LoVo (cell line): ENCODE data around the gene DOCK10.

ENCODE experiments used
- DNase-seq: peaks from one replicate; pipeline ENCODE4 v3.0.0-alpha.2; 2016; ENCODE audit warnings: low spot score

The DOCK10 gene

DNA sequence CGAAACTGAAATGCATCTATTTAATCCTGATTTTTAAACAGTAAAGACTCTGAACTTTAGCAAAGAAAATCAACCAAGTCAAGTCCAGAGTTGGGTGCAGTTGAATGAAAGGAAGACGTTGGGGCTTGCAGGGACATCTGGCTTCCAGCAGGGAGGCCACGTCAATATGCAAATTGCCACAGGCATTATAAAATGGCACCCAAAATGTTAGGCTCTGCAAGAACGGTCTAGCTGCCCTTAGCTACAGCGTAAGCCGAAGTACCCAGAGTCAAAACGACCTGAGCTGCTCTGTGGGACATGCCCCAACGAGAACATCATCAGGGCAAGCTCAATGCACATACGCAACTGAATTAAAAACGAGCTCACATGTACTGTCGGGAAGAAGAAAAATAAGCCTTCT lies 30.7 kb downstream of the DOCK10 start:
- DNase-seq = no peak

DNA sequence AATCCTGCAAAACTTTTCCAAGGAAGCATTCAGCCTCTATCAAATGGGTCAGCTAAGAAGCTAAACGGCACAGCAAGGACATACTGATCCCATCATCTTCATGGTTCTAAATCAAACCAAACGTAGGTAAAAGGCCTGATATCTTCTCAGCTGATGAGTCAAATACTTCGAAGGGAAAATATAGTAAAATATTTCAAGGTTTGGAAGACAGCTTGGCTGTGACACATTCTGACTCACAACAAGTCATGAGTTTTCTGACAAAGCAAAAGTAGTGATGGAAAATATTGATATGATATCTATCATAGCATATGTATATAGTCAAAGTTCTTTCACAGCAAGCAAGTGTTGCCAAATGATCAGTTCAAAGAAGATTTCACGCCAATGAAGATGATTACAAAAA lies 31.5 kb downstream of the DOCK10 start:
- DNase-seq = no peak

DNA sequence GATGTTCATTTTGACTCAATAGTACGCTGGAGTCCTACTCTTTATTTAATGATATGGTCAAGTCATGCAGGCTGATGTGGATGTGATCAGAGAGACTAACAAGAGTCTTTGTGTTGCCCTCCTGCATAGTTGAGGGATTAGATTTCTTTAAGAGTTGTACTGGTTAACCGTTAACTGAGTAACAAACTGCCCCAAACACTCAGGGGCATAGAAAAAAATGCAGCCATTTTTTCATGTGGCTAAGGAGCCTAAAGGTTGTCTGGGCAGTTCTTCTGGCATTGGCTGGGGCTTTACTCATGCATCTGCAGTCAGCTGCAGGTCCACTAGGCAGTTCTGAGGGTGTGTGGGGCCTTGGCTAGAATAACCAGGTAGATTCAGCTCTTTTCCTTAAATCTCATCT lies 32.5 kb downstream of the DOCK10 start:
- DNase-seq = no peak

DNA sequence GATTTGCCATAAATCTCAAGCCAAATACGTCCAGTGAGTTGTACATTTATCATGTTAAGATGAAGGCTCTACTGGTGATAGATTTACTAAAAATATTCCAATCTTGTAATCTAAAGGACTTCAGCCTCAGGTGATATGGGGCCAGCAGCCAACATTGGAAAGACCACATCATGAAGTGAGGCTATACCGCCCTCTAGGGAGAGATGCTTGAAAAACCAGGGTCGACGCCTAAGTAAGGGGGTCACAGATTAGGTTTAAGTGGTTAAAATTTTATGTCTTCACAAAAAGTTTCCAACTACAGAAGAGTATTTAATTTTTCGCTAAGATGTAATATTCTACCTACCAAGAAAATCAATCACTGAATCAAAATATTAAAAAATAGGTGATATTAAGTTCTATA lies 33.3 kb downstream of the DOCK10 start:
- DNase-seq = no peak

DNA sequence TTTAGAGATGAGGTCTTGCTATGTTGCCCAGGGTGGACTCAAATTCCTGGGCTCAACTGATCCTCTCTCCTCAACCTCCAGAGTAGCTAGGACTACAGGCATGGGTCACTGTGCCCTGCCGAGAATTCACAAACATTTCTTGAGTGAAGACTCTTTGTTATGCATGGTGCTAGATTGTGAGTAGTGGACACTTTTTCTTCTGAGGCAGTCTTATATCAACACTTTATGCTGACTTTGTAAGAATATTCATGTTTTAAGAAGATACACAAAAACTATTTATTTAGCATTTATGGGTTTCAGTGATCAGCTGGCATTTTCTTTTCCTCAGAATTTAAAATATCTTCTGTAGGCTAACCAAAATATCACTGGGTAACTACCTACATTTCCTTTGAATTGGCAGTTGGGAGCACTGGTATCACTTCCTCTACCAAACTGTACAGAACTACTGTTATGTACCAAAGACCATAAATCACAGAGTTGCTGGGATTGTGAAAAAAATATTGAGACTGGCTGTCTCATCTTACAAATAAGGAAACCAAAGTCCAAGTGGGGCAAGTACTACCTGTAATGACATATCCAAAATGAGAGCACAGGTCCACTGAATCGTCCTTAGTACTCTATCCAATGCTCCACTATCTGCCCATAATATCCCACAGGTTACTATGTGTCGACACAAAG lies 34.0 kb downstream of the DOCK10 start:
- no peak for DNase-seq

DNA sequence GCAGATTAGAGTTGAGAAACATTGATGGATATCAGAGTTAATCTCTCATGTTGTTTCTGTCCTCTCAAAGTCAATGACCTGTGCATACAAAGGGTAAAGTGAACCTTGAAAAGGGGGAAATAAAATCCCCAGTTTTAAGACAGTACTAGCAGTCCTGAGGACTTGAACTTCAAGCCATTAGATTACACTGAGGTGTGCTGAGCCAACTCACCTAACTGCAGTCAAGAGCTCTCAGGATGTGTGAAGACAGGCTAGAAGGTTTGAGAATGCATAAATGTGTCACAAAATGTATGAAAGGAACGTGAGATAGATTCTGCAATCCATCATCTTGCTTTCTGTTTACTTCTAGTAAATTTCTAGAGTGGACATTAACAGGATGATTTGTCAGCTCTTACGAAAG lies 35.5 kb downstream of the DOCK10 start:
- DNase-seq = no peak

DNA sequence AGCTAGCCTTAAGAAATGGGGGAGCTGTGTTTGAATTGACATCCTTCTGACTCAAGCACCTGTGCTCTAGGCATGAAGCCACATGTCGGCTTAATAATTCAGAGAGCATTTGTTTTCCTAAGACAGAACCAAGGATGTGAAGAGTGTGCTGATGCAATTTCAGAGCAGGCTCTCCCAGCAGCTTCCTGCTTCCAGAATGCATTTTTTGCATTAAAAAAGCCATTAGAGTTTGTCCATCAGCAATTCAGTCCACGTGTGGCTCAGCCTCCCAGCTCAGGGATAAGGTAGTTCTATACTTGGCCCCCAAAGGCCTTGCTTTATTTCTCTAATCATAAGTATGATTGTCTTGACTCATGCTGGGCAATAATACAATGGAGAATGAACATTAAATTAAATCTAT lies 37.7 kb downstream of the DOCK10 start:
- DNase-seq = no peak

DNA sequence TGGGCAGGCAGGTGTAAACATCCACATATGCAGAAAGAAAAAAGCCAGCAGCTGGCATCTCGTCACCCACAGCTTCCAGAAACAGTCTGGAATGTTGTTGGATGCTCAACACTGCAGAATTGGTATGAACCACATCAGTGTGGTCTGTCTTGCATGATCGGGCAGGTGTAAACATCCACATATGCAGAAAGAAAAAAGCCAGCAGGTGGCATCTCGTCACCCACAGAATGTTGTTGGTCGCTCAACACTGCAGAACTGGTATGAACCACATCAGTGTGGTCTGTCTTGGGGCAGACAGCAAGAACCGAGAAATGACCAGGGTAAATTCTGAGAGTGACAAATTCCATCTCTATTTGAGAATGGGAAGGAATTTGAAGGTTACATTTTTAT lies 39.6 kb downstream of the DOCK10 start:
- DNase-seq = no peak

DNA sequence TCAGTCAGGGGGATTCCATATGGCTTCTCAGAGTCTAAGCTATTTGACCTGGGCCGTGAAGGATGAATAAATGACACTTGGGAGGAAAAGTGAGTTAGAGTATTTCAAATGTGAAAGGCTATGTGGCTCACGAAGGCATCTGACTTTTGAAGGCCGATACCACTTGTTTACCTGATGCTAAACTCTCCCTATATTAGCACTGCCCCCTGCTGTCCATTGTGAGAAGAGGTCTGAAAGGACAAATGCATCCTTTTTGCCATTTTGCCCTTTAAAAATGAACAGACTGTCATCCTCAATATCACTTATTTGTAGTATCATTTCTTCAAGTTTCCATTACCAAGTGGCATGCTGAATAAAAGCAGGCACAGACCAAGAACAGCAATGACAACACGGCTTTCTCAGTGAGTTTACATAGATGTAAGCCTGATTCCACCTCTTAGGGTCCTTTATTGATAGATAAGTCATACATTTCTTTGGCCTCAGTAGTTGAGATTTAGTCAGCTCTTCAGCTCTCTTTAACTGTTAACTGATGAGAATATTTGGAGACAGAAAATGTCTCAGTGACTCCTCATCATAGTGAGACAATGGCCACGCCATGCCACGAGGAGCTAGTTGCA lies 40.1 kb downstream of the DOCK10 start:
- DNase-seq = peak; percentile 31

DNA sequence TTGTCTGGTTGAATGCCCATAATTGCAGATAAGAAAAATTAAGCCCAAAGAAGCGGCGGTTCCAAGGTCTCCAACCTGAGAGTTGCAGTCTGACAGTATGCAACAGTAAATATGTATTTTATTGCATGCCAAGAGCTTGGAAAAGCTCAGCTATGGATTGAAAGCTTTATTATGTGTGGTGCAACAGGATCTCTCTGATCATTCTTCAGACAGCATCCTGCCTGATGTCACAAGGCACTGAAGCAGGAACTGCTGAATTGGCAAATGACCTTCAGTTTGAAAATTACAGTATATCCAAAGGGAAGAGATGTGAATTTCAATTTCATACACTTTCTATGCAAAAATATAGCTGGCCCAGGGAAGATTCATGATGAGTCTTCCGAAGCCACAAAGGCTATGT lies 42.5 kb downstream of the DOCK10 start:
- no peak for DNase-seq

DNA sequence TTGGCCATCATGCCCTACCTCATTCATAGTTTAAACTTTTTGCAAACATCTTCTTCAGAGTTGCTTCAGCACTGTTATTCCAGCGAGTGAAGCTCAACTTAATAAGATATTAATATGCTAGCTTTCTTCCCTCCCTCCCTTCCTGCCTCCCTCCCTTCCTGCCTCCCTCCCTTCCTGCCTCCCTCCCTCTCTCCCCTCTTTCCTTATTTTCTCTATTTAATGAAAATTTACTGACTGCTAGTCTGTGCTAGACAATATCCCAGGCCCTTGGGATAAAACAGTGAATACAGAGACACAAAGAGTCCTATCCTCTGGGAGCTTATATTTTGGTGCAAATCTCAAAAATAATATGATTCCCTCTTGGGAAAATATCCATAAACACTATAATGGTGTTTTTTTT lies 42.9 kb downstream of the DOCK10 start:
- no peak for DNase-seq

DNA sequence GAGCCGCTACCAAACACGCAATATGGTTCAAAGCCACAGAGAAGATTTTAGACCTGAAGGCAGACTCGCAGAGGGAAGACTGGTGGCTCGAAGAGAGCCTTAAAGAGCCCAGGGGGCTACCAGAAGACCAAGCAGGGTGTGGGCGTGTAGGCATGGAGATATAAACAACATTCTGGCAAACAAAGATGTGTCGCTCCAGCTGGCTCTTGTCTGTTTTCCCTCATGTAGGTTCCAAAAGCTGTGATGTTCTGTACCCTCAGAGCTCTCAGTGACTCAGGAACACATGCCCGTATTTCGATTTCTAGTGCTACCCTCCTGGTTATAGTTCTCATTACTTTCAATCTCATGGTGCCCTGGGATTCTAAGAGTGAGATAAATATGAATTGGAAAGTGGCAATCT lies 44.5 kb downstream of the DOCK10 start:
- DNase-seq = no peak

DNA sequence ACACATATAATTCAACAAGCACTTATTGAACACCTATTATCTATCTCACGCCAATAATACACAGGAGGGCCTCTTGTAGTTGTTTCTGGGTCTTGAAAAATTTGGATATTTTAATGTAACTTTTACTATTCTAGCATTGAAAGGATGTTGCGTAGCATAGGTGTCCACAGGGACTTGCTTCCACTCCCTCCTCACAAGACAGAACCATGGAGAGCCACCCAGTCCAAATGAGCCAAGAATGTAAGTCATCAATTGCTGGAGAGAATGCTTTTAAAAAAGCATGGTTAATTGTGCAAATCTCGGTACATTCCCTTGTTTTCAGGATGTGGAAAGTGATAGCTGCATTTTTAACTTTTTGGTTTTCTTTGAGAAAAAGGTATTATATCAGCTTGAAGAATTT lies 46.8 kb downstream of the DOCK10 start:
- DNase-seq = no peak

DNA sequence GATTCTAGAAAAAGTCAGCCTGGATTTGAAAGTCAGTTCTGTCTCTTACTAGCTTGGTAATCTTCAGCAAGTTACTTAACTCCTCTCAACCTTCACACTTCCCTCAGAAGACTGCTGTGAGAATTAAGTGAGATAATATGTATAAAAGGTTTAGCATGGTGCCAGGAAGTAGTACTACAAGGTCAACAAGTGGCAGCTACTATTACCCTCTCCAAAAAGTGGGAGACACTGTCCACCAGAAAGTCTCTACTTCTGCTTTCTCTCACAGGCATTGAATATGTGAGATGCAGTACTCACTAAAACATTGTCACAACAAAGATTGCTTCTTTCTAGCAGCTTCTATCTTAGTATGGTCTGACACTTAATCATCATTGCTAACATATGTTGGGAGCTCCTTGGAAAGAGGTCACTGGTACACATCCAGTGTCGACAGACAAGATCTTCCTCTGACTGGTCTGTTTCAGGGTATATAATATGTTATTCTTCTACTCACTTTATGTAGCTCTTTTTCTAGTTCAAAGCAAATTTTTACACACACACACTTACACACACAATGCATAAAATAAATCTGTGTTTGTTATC lies 47.9 kb downstream of the DOCK10 start:
- no peak for DNase-seq

DNA sequence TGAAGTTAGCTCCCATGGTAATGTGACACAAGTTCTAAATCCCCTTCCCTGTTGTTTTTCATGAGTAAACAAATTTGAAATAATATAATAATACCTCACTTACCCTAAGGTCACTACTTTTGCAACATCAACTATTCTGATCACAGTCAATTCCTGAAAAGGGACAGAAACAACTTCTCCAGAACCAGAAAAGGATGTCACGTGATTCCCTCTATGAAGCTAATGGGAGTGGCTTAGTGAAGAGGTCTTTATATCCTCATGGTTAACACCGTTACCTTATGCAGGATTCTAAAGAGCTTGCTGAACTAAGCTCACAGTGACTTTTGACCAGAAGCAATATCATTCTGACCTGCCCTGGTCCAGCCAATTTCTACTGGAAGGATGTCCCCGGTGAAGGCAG lies 51.6 kb downstream of the DOCK10 start:
- DNase-seq = no peak

DNA sequence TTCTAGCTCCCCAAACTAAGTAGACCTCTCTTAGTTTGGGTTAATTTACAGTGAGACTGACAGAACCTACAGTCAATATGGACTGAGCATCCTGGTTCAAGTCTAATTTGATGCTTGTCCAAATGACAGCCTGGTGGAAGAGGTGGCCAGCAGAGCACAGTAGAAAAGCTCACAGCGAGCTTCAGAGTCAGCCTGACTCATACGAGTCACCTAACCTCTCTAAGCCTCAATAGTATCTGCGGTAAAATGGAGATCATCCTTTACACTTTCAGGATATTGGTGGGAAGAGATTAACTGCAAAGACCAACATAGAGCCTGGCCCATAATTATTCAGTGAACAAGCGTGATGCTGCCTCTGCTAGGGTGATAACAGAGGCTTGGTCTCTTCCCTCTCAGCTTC lies 54.5 kb downstream of the DOCK10 start:
- DNase-seq = no peak

DNA sequence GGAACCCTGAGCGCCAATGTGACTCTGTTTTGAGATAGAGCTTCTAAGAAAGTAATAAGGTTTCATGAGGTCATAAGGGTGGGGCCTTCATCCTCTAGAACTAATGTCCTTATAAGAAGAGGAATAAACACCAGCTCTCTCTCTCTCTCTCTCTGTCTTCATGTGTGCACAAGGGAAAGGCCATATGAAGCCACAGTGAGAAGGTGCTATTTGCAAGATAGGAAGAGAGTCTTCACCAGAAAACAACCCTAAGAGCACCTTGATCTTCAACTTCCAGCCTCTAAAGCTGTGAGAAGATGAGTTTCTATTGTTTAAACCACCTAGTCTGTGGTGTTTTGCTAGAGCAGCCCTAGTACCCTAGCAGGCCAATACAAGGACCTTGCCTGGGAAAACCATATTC lies 55.8 kb downstream of the DOCK10 start:
- DNase-seq = no peak

DNA sequence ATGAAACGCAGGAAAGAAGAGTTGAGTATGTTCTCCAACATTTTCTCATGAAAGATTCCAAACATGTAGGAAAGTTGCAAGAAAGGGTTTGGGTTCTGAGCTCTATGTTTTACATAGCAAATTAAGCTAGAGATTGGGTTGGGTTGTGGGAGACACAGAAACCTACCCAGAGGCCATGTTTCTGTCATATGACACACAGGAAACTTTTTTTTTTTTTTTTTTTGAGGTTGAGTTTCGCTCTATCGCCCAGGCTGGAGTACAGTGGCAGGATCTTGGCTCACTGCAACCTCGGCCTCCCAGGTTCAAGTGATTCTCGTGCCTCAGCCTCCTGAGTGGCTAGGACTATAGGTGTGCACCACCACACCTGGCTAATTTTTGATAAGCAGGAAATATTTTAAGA lies 57.6 kb downstream of the DOCK10 start:
- DNase-seq = no peak

DNA sequence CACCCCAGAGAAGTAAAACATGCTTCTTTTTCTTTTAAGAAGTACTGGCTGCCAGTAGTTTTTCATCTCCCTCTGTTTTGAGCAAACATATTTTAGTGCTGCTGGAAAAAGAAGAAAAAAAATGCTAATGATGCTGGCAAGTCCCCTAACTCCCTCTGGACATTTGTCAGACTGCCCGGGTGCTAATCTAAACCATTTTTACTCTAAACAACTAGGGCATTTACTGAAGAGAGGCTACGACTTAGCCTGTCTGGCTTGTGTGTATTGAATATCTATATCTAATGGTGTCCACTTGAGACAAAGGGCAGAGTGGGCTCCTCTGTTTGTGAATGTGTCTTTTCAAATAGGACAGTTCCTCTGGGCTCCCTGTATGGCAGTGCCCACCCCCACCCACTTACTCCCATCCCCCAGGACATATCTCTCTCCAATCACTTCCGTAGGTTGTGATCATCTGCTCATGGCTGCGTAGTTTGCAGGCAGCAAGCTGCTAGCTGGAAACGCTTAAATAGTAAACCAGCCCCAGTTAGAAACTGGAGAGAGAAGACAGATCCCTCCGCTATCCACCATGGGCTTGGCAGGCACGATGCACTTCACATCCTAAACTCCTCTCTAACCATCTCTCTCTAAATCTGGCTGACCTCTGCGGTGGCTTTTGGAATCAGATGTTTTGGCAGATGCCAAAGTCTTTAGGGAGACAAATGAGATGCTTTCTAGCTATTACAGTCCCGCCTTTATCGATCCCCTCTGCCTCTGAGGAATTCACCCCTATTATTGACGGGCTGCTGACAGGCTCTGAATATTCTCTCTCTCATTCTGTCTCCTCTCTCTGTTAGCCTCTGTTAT lies 58.3 kb downstream of the DOCK10 start:
- no peak for DNase-seq

DNA sequence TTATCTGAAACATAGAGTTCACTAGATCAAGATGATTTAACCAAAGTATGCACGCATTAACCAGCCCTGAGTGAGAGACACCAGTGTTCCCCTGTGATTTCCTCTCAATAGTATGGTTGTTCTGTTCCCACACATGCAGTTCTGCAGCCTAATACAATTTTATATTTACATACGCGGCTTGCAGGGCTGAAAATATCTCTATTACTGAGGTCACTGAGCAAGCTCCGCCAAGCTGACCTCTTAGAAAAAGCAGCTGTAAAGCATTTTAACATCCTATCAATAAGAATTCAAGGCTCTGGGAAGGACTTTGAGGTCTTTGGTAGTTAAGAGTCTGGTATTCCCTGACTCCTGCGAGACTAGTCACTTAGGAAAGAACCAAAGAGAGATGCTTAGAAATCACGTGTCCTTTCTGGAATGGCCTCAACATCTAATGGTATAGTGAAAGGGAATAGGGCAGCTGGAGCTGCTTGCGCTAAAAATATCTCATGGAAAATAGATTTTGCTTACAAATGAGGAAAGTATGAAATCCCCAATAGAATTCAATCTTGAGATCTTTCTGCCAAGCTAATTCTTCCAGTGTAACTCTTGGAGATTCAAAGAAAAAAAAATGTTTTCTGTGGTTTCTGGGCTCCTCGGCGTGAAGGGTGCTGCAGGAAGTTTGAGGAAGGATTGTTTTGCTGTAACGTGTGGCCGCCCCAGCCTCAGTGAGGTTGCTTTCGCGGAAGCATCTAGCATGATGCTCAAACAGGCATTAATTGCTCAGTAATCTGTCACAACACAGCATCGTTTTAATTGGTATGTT lies 59.2 kb downstream of the DOCK10 start:
- no peak for DNase-seq

DNA sequence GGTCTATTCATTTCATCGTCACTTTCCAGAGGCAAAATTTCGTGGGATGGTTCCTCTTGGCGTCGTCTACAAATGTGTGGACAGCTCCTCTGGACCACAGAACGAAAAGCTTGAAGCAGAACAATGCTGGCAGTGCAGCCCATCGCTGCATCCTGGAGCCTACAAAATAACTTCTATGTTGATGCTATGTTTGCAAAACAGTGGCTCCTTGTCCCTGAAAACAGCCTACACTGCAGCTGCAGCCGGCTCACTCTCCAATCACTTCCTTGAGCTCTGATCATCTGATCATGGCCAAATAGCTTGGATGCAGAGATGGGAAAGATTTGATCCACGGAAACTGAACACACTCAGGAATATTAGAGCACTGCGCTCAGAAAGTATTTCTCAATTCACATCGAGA lies 60.0 kb downstream of the DOCK10 start:
- no peak for DNase-seq
